DND-41 (cell line): ENCODE results near the gene ZNF860.

ENCODE experiments used
- ATAC-seq: fragments of 200-7000 bp; cut with Tn5 transposase; 3 replicates; pipeline ENCODE4 v1.9.1; 2021; ENCODE audit warnings: low read depth; ENCODE audit not compliant: insufficient read depth
- DNase-seq: peaks from one replicate; pipeline ENCODE4 v3.0.0-alpha.2; 2020
- H2AFZ ChIP-seq: 2 replicates; pipeline ENCODE4 v1.6.0; 2012; ENCODE audit warnings: low read depth, low read length
- H3K27ac ChIP-seq: 2 replicates; pipeline ENCODE4 v1.5.1; 2012; ENCODE audit warnings: low read length, inconsistent platforms
- H3K27me3 ChIP-seq: fragments of 200-600 bp; sonication (generic); 2 replicates; pipeline ENCODE4 v1.6.0; 2012; ENCODE audit warnings: low read length, mild to moderate bottlenecking, inconsistent platforms; ENCODE audit not compliant: insufficient read depth, poor library complexity
- H3K36me3 ChIP-seq: 2 replicates; pipeline ENCODE4 v1.5.1; 2012; ENCODE audit warnings: low read length, inconsistent platforms; ENCODE audit not compliant: insufficient read depth
- H3K4me1 ChIP-seq: 2 replicates; pipeline ENCODE4 v1.5.1; 2012; ENCODE audit warnings: mild to moderate bottlenecking, low read length; ENCODE audit not compliant: insufficient read depth
- H3K4me2 ChIP-seq: 2 replicates; pipeline ENCODE4 v1.6.0; 2012; ENCODE audit warnings: mild to moderate bottlenecking, moderate library complexity, low read length, inconsistent platforms; ENCODE audit not compliant: insufficient read depth
- H3K4me3 ChIP-seq, 2 experiments: fragments of 200-600 bp in 1 of 2; shearing (Covaris generic) in 1 of 2; 2 replicates each; pipeline ENCODE4 v1.5.1; 2012 to 2016; ENCODE audit warnings: inconsistent platforms in 2 of 2, low read length in 2 of 2, mild to moderate bottlenecking in 2 of 2, low read depth in 1 of 2, moderate library complexity in 1 of 2
- H3K79me2 ChIP-seq: 2 replicates; pipeline ENCODE4 v1.6.0; 2012; ENCODE audit warnings: low read length, inconsistent platforms; ENCODE audit not compliant: insufficient read depth
- H3K9ac ChIP-seq: 2 replicates; pipeline ENCODE4 v1.6.0; 2012; ENCODE audit warnings: low read depth, mild to moderate bottlenecking, inconsistent platforms, low read length, moderate library complexity
- H3K9me3 ChIP-seq: 2 replicates; pipeline ENCODE4 v1.5.1; 2012; ENCODE audit warnings: low read length, moderate library complexity, mild to moderate bottlenecking, inconsistent platforms; ENCODE audit not compliant: insufficient read depth, severe bottlenecking
- H4K20me1 ChIP-seq: 2 replicates; pipeline ENCODE4 v1.6.0; 2012; ENCODE audit warnings: low read length; ENCODE audit not compliant: insufficient read depth
- EZH2 ChIP-seq: IDR thresholded peaks from 3 replicates; pipeline ENCODE4 v1.6.1; 2012; ENCODE audit warnings: borderline replicate concordance, low read depth, mild to moderate bottlenecking, moderate library complexity, low read length, inconsistent platforms; ENCODE audit not compliant: severe bottlenecking
- TF ChIP-seq, protein P1 (sequence below): IDR thresholded peaks from 2 replicates; pipeline ENCODE4 v1.5.1; 2012; ENCODE audit warnings: borderline replicate concordance, low read length, moderate library complexity, mild to moderate bottlenecking; ENCODE audit not compliant: poor library complexity, severe bottlenecking; ENCODE audit errors: extremely low read depth

The ZNF860 gene

DNA sequence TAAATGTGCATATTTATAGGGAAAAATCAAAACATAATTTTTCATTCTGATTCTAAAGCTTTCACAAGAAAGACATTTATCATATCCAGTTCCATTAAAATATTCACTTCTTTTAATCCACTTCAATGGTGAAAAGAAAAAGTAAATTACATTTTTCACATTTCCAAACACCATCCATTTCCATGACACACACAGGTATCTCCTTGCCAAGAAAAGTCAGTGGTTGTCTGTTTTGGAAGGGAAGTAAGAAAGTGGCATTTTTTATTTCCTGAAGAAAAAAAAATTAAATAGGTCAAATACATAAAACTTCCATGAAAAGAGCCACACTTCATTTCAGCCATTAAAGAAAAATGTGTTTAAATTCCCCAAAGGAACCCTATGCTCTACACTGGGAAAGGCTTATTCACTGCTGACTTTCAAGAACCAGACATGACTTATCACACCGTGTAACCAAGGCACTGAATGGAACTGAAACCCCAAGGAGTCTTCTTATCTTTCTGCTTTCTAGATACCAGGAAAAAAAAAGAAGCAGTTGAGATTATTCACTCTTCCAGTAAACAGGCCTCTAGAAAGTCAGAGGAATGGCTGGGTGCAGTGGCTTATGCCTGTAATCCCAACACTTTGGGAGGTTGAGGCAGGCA is 45.0 kb upstream of the ZNF860 start:
- H3K27ac ChIP-seq: no peak overlapping the region
- no peaks in the 10 kb centered on the region for H3K9me3 ChIP-seq
- no peaks in the 10 kb centered on the region for H3K27me3 ChIP-seq
- peaks cover 12% of the 10 kb centered on the region for H3K4me1 ChIP-seq
- no peak for DNase-seq
- H3K79me2 ChIP-seq: no peaks in the 10 kb centered on the region
- no peaks in the 10 kb centered on the region for H3K36me3 ChIP-seq
- no peak for ATAC-seq
- H2AFZ ChIP-seq: no peak overlapping the region
- no peak overlapping the region for H3K9ac ChIP-seq
- H4K20me1 ChIP-seq: no peaks in the 10 kb centered on the region
- no peak overlapping the region for H3K4me3 ChIP-seq
- no peak overlapping the region for H3K4me2 ChIP-seq
- TF ChIP-seq, protein P1, sequence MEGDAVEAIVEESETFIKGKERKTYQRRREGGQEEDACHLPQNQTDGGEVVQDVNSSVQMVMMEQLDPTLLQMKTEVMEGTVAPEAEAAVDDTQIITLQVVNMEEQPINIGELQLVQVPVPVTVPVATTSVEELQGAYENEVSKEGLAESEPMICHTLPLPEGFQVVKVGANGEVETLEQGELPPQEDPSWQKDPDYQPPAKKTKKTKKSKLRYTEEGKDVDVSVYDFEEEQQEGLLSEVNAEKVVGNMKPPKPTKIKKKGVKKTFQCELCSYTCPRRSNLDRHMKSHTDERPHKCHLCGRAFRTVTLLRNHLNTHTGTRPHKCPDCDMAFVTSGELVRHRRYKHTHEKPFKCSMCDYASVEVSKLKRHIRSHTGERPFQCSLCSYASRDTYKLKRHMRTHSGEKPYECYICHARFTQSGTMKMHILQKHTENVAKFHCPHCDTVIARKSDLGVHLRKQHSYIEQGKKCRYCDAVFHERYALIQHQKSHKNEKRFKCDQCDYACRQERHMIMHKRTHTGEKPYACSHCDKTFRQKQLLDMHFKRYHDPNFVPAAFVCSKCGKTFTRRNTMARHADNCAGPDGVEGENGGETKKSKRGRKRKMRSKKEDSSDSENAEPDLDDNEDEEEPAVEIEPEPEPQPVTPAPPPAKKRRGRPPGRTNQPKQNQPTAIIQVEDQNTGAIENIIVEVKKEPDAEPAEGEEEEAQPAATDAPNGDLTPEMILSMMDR: no peak
- no peak for TF ChIP-seq EZH2

GRCh38 chr3:31937225-31937624 is 44.3 kb upstream of the ZNF860 start:
- H3K4me2 ChIP-seq: no peak overlapping the region
- TF ChIP-seq, protein P1: no peak
- TF ChIP-seq EZH2: no peak
- no peaks in the 10 kb centered on the region for H3K27me3 ChIP-seq
- no peak for ATAC-seq
- H4K20me1 ChIP-seq: no peaks in the 10 kb centered on the region
- DNase-seq: no peak
- no peak overlapping the region for H3K9ac ChIP-seq
- no peak overlapping the region for H3K27ac ChIP-seq
- no peak overlapping the region for H2AFZ ChIP-seq
- H3K9me3 ChIP-seq: no peaks in the 10 kb centered on the region
- H3K4me1 ChIP-seq: peaks cover 12% of the 10 kb centered on the region
- H3K36me3 ChIP-seq: no peaks in the 10 kb centered on the region
- H3K79me2 ChIP-seq: no peaks in the 10 kb centered on the region
- no peak overlapping the region for H3K4me3 ChIP-seq

GRCh38 chr3:31942446-31942845 is 39.1 kb upstream of the ZNF860 start:
- H3K79me2 ChIP-seq: no peaks in the 10 kb centered on the region
- no peak overlapping the region for H3K9ac ChIP-seq
- DNase-seq: no peak
- H3K27me3 ChIP-seq: no peaks in the 10 kb centered on the region
- ATAC-seq: no peak
- no peak overlapping the region for H3K4me2 ChIP-seq
- no peak overlapping the region for H3K4me3 ChIP-seq
- H3K27ac ChIP-seq: no peak overlapping the region
- H3K4me1 ChIP-seq: no peaks in the 10 kb centered on the region
- TF ChIP-seq EZH2: no peak
- TF ChIP-seq, protein P1: no peak
- no peaks in the 10 kb centered on the region for H4K20me1 ChIP-seq
- H3K9me3 ChIP-seq: no peaks in the 10 kb centered on the region
- H3K36me3 ChIP-seq: no peaks in the 10 kb centered on the region
- H2AFZ ChIP-seq: no peak overlapping the region
